HFF-Myc (cell line): Measurements from ENCODE around the gene HIGD1A.
"Not testable (repeated sequence)": the region's sequence is repeated elsewhere in the genome, so short reads cannot be mapped to it uniquely, and the experiment has no call there.

ENCODE experiments used
- DNase-seq: peaks from one replicate; pipeline ENCODE4 v3.0.0-alpha.2; 2011; ENCODE audit warnings: low read depth; ENCODE audit errors: extremely low read depth
- H3K4me3 ChIP-seq: replicated peaks from 2 replicates; pipeline ENCODE4 v1.5.1; 2011; ENCODE audit warnings: low read depth, mild to moderate bottlenecking, control low read depth, low read length
- CTCF ChIP-seq: IDR thresholded peaks from 2 replicates; pipeline ENCODE4 v1.5.1; 2012; ENCODE audit warnings: mild to moderate bottlenecking, low read depth, low read length, control low read depth; ENCODE audit errors: missing control alignments

HIGD1A gene

GRCh38 chr3:42822828-42823227 is 18.5 kb upstream of the HIGD1A start:
- no peak for DNase-seq
- TF ChIP-seq CTCF, result no peak
- no peak overlapping the region for H3K4me3 ChIP-seq

GRCh38 chr3:42820746-42821051 is 16.4 kb upstream of the HIGD1A start:
- H3K4me3 ChIP-seq, result no peak overlapping the region
- no peak for DNase-seq
- TF ChIP-seq CTCF, result no peak

GRCh38 chr3:42819351-42819965 is 15.2 kb upstream of the HIGD1A start:
- no peak for DNase-seq
- TF ChIP-seq CTCF, result no peak
- no peak overlapping the region for H3K4me3 ChIP-seq

- no peak overlapping the region for H3K4me3 ChIP-seq
- no peak for DNase-seq
- TF ChIP-seq CTCF, result no peak
Measured at GRCh38 chr3:42815826-42816225, 11.5 kb upstream of the HIGD1A start.

- DNase-seq, result no peak
- no peak for TF ChIP-seq CTCF
- H3K4me3 ChIP-seq, result no peak overlapping the region
Measured at GRCh38 chr3:42814914-42815507, 10.7 kb upstream of the HIGD1A start.

GRCh38 chr3:42814246-42814645 is 10.0 kb upstream of the HIGD1A start:
- no peak for TF ChIP-seq CTCF
- H3K4me3 ChIP-seq, result no peak overlapping the region
- DNase-seq, result no peak

- DNase-seq, H3K4me3 ChIP-seq: not testable (repeated sequence)
Measured at GRCh38 chr3:42811118-42811883, 7.0 kb upstream of the HIGD1A start.

- not testable (repeated sequence) for DNase-seq, H3K4me3 ChIP-seq
Measured at GRCh38 chr3:42810706-42811105, 6.4 kb upstream of the HIGD1A start.
